Prostate gland (tissue), 2 donors: Measurements from ENCODE around the gene SLC37A1.

Source experiments
- POLR2A ChIP-seq: fragments of 450-650 bp; IDR thresholded peaks from one replicate; pipeline ENCODE4 v1.6.1; 2016; ENCODE audit warnings: antibody characterized with exemption, mild to moderate bottlenecking
- POLR2AphosphoS5 ChIP-seq: sonication (generic); formaldehyde crosslinking; IDR thresholded peaks from one replicate; pipeline ENCODE4 v1.6.1; 2017; ENCODE audit warnings: antibody characterized with exemption
- TF ChIP-seq, protein P1 (sequence below), 4 experiments: fragments of 200-600 bp in 2 of 4; fragments of 450-650 bp in 2 of 4; sonication (generic) in 2 of 4; IDR thresholded peaks; 1 replicate in 3 of 4; 2 replicates in 1 of 4; pipeline ENCODE4 v1.5.1; 2016 to 2019; ENCODE audit warnings: antibody characterized with exemption in 4 of 4, mild to moderate bottlenecking in 2 of 4, moderate library complexity in 2 of 4

DNA sequence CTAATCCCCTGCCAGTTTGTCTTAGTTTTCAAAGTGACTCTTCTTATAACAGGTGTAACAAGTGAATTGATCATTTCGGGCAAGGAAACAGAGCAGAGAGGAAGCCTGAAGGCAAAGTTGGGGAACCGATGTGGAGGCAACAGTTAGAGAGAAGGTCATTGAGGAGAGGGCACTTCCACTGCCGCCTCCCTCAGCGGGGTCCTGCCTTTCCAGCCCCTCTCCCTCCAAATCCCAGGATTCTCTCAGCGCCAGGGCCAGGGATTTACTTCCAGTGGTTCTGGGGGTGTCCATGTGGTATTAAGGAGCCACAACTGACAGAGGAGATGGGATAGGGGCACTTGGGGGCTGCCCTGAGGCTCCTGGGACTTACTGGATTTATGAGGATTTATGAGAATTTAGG lies 100.1 kb downstream of the SLC37A1 start:
- TF ChIP-seq, protein P1, sequence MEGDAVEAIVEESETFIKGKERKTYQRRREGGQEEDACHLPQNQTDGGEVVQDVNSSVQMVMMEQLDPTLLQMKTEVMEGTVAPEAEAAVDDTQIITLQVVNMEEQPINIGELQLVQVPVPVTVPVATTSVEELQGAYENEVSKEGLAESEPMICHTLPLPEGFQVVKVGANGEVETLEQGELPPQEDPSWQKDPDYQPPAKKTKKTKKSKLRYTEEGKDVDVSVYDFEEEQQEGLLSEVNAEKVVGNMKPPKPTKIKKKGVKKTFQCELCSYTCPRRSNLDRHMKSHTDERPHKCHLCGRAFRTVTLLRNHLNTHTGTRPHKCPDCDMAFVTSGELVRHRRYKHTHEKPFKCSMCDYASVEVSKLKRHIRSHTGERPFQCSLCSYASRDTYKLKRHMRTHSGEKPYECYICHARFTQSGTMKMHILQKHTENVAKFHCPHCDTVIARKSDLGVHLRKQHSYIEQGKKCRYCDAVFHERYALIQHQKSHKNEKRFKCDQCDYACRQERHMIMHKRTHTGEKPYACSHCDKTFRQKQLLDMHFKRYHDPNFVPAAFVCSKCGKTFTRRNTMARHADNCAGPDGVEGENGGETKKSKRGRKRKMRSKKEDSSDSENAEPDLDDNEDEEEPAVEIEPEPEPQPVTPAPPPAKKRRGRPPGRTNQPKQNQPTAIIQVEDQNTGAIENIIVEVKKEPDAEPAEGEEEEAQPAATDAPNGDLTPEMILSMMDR (IDR thresholded peaks at IDR 0.05) = no peak
- TF ChIP-seq POLR2A (no peak), POLR2AphosphoS5 (no peak)
